Right ventricle myocardium inferior (tissue), 1 donor: ENCODE measurements around the gene GRM5. TPM values are rescaled to one million over a fixed set of nuclear protein-coding genes. Genes with fewer than 3 reads are reported as not detected.
"Not testable (repeated sequence)": the region's sequence is repeated elsewhere in the genome, so short reads cannot be mapped to it uniquely, and the experiment has no call there.

Source experiments
- ATAC-seq: fragments of 200-7000 bp; cut with Tn5 transposase; one replicate; pipeline ENCODE4 v1.9.1; 2020; ENCODE audit warnings: mild to moderate bottlenecking, moderate library complexity
- DNase-seq: peaks from one replicate; pipeline ENCODE4 v3.0.0; 2021; ENCODE audit errors: missing footprints
- intact Hi-C: fragments of 100-400 bp; cut with DNase I; formaldehyde crosslinking; loops from one replicate; pipeline ENCODE4 v1.11.0; 2022
- total RNA-seq: library from RNA; stranded (reverse); fragmentation: NEBNext Ultra II Directional; extraction: Animal tissue kit (Norgen Biotek cat#: 25700); gene quantifications from one replicate; pipeline ENCODE4 v1.2.1, GENCODE V29; 2021
- donor health status: DM: no; HTN: yes; CAD: no; lungs with severe emphysema.

The GRM5 gene
- total RNA-seq, 1 donor from 2014 or later = not detected

GRCh38 chr11:89000852-89001251, 64.9 kb downstream of the GRM5 start:
- ATAC-seq, intact Hi-C loops, DNase-seq: not testable (repeated sequence)

- DNase-seq (no peak), ATAC-seq (no peak)
- intact Hi-C loops = no loop called here
Measured at GRCh38 chr11:88979641-88980040, 86.1 kb downstream of the GRM5 start.

GRCh38 chr11:88978992-88979391, 86.8 kb downstream of the GRM5 start:
- intact Hi-C loops, DNase-seq, ATAC-seq: not testable (repeated sequence)

DNA sequence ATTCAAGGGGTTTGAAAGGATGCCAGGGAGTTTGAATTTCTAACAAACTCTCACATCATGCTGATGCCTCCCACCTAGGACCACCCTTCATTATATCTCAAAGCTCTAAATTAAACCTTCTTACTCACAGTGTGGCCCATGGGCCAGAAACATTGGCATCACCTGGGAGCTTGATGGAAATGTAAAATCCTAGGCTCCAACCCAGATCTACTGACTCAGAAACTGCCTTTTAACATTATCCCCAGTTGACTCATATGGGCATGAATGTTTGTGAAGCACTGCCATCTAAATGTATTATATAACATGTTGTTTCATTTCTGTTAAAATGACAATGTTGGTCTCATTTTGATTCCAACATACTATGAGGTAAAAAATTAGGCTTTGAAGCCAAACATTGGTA, 90.3 kb downstream of the GRM5 start:
- ATAC-seq, DNase-seq, intact Hi-C loops: not testable (repeated sequence)

- intact Hi-C loops = no loop called here
- no peak for DNase-seq
- ATAC-seq = no peak
Measured at GRCh38 chr11:88972210-88972609, 93.6 kb downstream of the GRM5 start.

DNA sequence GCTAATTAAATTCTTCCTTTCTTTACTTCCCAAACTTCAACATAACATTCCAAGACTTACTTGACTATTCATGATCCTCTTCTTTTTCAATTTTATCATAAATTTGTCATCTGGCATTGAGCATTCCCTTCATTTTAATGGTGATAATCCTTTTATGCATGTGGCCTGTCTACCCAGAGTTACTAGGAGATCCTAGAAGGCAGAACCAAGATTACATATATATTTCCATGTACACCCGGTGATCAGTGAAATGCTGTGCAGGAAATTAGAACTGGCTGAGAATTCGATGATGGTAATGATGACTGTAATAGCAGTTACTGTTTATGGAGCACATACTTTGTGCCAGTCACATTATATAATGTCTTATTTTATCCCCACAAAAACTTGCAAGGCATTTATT, 104.2 kb downstream of the GRM5 start:
- intact Hi-C loops, ATAC-seq, DNase-seq: not testable (repeated sequence)

DNA sequence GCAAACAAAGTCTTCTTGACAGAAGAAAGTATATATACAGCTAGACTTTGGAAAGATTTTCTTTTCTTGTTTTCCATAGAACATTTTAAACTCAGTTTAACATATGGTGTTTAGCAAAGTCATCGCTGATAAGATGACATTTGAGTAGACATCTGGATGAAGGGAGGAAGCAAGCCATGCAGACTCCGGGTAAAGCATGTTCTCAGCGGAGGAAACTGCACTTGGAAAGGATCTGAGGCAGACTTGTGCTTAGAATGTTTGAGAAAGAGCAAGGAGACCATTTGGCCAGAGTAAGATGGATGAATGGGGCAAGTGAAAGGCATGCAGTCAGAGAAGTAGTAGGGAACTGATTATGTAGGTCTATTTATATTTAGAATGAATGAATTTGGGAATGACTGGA, 105.9 kb downstream of the GRM5 start:
- ATAC-seq, intact Hi-C loops, DNase-seq: not testable (repeated sequence)

DNA sequence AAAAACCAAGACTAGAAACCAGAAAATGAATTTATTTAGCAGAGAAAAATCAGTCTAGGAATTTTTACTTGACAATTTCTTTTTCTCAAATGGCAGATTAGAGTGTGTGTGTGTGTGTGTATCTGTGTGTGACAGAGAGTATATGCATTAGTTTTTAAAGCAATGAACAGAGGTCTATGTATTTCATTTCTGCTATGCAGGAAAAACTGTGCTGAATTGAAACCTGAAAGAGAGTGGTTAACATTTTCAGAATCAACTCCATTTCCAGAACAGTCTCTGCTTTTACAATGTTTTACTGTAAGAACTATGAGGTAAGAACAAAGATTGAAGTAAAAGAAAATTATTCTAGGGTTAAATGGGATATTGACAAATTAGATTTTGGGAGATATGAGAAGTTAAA, 114.8 kb downstream of the GRM5 start:
- ATAC-seq = no peak
- intact Hi-C loops = no loop called here
- DNase-seq = no peak

DNA sequence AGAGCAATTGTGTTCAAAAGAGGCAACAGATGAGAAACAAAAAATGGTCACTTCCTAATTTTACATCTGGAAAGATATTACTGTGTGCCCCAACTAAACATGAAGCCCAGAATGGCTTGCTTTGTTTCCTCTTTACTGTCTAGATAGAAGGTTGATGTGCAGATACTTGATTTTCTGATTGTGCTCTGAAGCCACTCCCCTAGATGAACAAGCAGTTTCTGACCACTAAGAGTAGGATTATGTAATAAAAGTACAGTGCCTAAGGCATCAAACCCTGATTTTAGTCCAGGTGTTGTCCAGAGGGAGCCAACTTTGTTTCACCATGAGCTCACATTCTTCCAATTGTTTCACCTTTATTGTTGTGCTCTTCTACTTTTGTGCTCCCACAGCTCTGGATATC, 116.9 kb downstream of the GRM5 start:
- intact Hi-C loops, ATAC-seq: not testable (repeated sequence)

GRCh38 chr11:88947843-88948572, 117.8 kb downstream of the GRM5 start:
- ATAC-seq, DNase-seq, intact Hi-C loops: not testable (repeated sequence)

More for the DNA sequence above, 116.9 kb downstream of the GRM5 start:
- DNase-seq = not testable (repeated sequence)

DNA sequence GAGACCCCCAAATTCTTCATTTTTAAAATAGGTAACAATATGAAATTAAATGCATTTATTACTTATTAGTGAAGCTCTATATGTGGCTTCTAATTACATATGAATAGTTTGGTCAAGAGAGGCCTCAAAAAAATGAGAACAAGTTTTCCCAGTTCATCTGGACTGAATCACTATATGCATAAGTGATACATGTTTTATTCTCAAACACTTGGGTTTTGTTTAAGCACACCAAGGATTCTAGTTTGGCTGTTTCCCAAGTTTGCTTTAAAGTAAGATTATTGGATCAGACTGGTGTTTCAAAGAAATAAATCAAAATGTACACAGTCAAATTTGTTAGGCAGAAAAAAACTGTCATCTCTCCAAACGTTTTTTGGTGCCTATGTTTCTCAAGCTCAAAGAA, 136.1 kb downstream of the GRM5 start:
- intact Hi-C loops, DNase-seq, ATAC-seq: not testable (repeated sequence)

DNA sequence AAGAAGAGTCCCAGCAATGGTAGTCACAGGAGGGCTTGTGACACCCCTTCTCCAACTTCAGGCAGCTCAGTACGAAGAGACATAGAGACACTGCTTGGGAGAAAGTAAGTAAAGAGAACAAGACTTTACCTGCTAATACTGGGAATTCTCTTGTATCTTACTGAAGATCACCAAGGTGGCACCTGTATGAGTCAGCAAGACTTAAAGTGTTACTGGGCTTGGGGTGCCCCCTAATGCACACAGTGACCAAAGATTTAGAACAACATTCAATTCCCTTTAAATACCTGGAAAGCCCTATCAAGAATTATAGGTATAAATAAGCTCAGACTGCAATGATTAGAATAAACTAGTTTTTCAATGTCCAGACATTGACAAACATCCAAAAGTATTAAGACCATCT, 148.7 kb downstream of the GRM5 start:
- DNase-seq, ATAC-seq, intact Hi-C loops: not testable (repeated sequence)

GRCh38 chr11:88909500-88909899, 156.3 kb downstream of the GRM5 start:
- DNase-seq (no peak), ATAC-seq (no peak)
- intact Hi-C loops = no loop called here

- DNase-seq, ATAC-seq, intact Hi-C loops: not testable (repeated sequence)
Measured at GRCh38 chr11:88901436-88901835, 164.3 kb downstream of the GRM5 start.

GRCh38 chr11:88888855-88889254, 176.9 kb downstream of the GRM5 start:
- DNase-seq, intact Hi-C loops, ATAC-seq: not testable (repeated sequence)

GRCh38 chr11:88886796-88887195, 179.0 kb downstream of the GRM5 start:
- ATAC-seq = no peak
- intact Hi-C loops = no loop called here

DNA sequence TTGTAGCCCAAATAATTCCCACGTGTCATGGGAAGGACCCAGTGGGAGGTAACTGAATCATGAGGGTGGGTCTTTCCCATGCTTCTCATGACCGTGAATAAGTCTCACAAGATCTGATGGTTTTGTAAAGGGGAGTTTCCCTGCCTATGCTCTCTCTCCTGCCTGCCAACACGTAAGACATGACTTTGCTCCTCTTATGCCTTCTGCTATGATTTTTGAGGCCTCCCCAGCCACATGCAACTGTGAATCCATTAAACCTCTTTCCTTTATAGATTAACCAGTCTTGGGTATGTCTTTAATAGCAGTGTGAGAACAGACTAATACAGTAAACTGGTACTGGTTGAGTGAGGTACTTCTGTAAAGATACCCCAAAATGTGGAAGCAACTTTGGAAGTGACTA, 183.0 kb downstream of the GRM5 start:
- ATAC-seq, DNase-seq, intact Hi-C loops: not testable (repeated sequence)

More at GRCh38 chr11:88886796-88887195, 179.0 kb downstream of the GRM5 start:
- DNase-seq = no peak

GRCh38 chr11:88861618-88862017, 204.2 kb downstream of the GRM5 start:
- ATAC-seq = no peak
- no peak for DNase-seq
- intact Hi-C loops = no loop called here

DNA sequence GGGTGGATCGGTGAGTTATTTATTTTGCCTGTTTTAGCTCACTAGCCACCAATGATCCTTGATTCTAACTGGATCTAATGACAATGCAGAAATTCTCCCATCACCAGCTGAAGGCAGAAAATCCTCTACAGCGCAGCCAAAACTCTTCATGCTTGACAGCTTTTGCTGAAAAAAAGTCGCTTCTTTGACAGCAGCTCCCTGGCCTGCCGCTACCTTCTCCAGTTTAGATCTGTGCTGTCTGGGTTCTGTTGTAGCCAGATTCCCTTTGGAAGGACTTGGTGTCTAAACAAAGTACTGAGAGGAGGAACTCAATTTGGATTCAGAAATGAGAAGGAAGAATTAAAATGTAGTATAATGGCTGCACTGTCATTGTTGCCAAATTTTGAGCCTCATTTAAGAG, 205.4 kb downstream of the GRM5 start:
- ATAC-seq, DNase-seq, intact Hi-C loops: not testable (repeated sequence)

DNA sequence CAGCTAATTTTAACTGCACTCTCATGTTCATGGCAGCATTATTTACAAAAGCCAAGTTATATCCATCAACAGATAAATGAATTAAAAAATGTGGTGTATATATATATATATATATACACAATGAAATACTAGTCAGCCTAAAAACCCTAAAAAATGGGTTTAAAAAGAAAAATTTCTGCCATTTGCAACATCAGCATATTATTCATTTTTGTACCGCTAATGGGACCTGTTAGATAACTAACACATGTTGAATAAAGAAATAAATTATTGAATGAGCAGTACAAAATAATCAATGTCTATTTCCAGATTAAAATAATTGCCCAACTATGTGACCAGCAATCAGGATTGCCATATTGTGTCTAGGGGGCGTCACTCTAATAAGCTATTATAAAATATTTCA, 211.8 kb downstream of the GRM5 start:
- intact Hi-C loops, DNase-seq, ATAC-seq: not testable (repeated sequence)
